IMR-90 (cell line): ENCODE measurements around the gene COL2A1. TPM values are rescaled to one million over a fixed set of nuclear protein-coding genes. Genes with fewer than 3 reads are reported as not detected.

Experiments
- ATAC-seq: fragments of 200-7000 bp; cut with Tn5 transposase; 2 replicates; pipeline ENCODE4 v1.9.1; 2020; ENCODE audit warnings: low read depth, mild to moderate bottlenecking, moderate library complexity
- BruUV-seq: library from RNA; stranded (reverse); fragments of 400-500 nt; replicated peaks from 2 replicates; lab custom pipeline; 2021; lab: Mats Ljungman, UMichigan
- CTCF ChIA-PET: fragments of 300-600 bp; formaldehyde crosslinking; extraction: SDS; loops from one replicate; lab custom pipeline; 2021; ENCODE audit warnings: antibody characterized with exemption; lab: Yijun Ruan, JAX
- POLR2A ChIA-PET: fragments of 300-600 bp; sonication (Branson Sonifier 250); formaldehyde crosslinking; loops from one replicate; lab custom pipeline; 2022; ENCODE audit warnings: antibody characterized with exemption; ENCODE audit not compliant: unreplicated experiment; lab: Charles Lee
- DNase-seq: peaks from one replicate; pipeline ENCODE4 v3.0.0; 2013
- H2AFZ ChIP-seq: replicated peaks from 2 replicates; pipeline ENCODE3; 2013; ENCODE audit warnings: low read length, mild to moderate bottlenecking; ENCODE audit not compliant: poor library complexity
- H2AK5ac ChIP-seq: 2 replicates; pipeline ENCODE4 v1.6.1; 2013; ENCODE audit warnings: low read depth, low read length, inconsistent platforms
- H2AK9ac ChIP-seq: replicated peaks from 2 replicates; pipeline ENCODE3; 2013; ENCODE audit warnings: mild to moderate bottlenecking, low read depth, low read length, moderate library complexity; ENCODE audit not compliant: poor library complexity
- H2BK120ac ChIP-seq: 2 replicates; pipeline ENCODE4 v1.6.1; 2013; ENCODE audit warnings: low read depth, low read length, inconsistent platforms
- H2BK15ac ChIP-seq: 3 replicates; pipeline ENCODE4 v1.6.1; 2013; ENCODE audit warnings: low read depth, low read length, inconsistent platforms
- H2BK20ac ChIP-seq: 2 replicates; pipeline ENCODE4 v1.6.1; 2013; ENCODE audit warnings: low read depth, mild to moderate bottlenecking, inconsistent platforms, low read length, moderate library complexity
- H2BK5ac ChIP-seq: 2 replicates; pipeline ENCODE4 v1.6.1; 2013; ENCODE audit warnings: mild to moderate bottlenecking, low read depth, low read length, inconsistent platforms; ENCODE audit not compliant: poor library complexity, severe bottlenecking
- H3K14ac ChIP-seq: replicated peaks from 2 replicates; pipeline ENCODE4 v1.6.1; 2013; ENCODE audit warnings: low read depth, low read length, inconsistent platforms
- H3K18ac ChIP-seq: 2 replicates; pipeline ENCODE4 v1.6.1; 2013; ENCODE audit warnings: low read depth, low read length, control low read depth
- H3K23ac ChIP-seq: 2 replicates; pipeline ENCODE4 v1.6.1; 2013; ENCODE audit warnings: low read depth, low read length, inconsistent platforms
- H3K27ac ChIP-seq: 2 replicates; pipeline ENCODE4 v1.5.1; 2013; ENCODE audit warnings: mild to moderate bottlenecking, control low read depth, low read length; ENCODE audit not compliant: insufficient read depth
- H3K27me3 ChIP-seq: 2 replicates; pipeline ENCODE4 v1.6.1; 2013; ENCODE audit warnings: low read length; ENCODE audit not compliant: control insufficient read depth, insufficient read depth
- H3K36me3 ChIP-seq: 2 replicates; pipeline ENCODE4 v1.6.1; 2013; ENCODE audit warnings: low read length, mixed read lengths; ENCODE audit not compliant: control insufficient read depth, insufficient read depth
- H3K4ac ChIP-seq: 2 replicates; pipeline ENCODE4 v1.6.1; 2013; ENCODE audit warnings: low read depth, low read length, inconsistent platforms
- H3K4me1 ChIP-seq: 2 replicates; pipeline ENCODE4 v1.6.1; 2013; ENCODE audit warnings: low read length, mixed read lengths; ENCODE audit not compliant: control insufficient read depth, insufficient read depth
- H3K4me2 ChIP-seq: 2 replicates; pipeline ENCODE4 v1.6.1; 2013; ENCODE audit warnings: low read depth, mild to moderate bottlenecking, control low read depth, low read length, moderate library complexity
- H3K4me3 ChIP-seq: 2 replicates; pipeline ENCODE4 v1.5.1; 2013; ENCODE audit warnings: low read depth, mild to moderate bottlenecking, control low read depth, low read length, moderate library complexity; ENCODE audit not compliant: insufficient read depth
- H3K56ac ChIP-seq: 2 replicates; pipeline ENCODE4 v1.6.1; 2013; ENCODE audit warnings: low read length, inconsistent platforms; ENCODE audit not compliant: insufficient read depth; ENCODE audit errors: extremely low read depth
- H3K79me1 ChIP-seq, 2 experiments: 2 replicates each; pipeline ENCODE4 v1.6.1; 2013; ENCODE audit warnings: low read length in 2 of 2, inconsistent platforms in 1 of 2, low read depth in 1 of 2
- H3K9ac ChIP-seq: 2 replicates; pipeline ENCODE4 v1.6.1; 2013; ENCODE audit warnings: low read depth, low read length, control low read depth
- H3K9me1 ChIP-seq: 2 replicates; pipeline ENCODE4 v1.6.1; 2013; ENCODE audit warnings: low read length, inconsistent platforms; ENCODE audit not compliant: insufficient read depth
- H3K9me3 ChIP-seq: 2 replicates; pipeline ENCODE4 v1.6.1; 2013; ENCODE audit warnings: low read length; ENCODE audit not compliant: control insufficient read depth, insufficient read depth
- H4K20me1 ChIP-seq: 2 replicates; pipeline ENCODE4 v1.6.1; 2013; ENCODE audit warnings: low read length, inconsistent platforms; ENCODE audit not compliant: insufficient read depth
- H4K5ac ChIP-seq: 2 replicates; pipeline ENCODE4 v1.6.1; 2013; ENCODE audit warnings: mild to moderate bottlenecking, low read depth, low read length, control low read depth
- H4K8ac ChIP-seq, 2 experiments: 2 replicates each; pipeline ENCODE4 v1.6.1; 2013; ENCODE audit warnings: low read depth in 2 of 2, low read length in 2 of 2, control low read depth in 1 of 2, inconsistent platforms in 1 of 2
- H4K91ac ChIP-seq: 2 replicates; pipeline ENCODE4 v1.6.1; 2013; ENCODE audit warnings: low read depth, low read length, inconsistent platforms; ENCODE audit not compliant: insufficient read depth
- BHLHE40 ChIP-seq: fragments of 150-350 bp; IDR thresholded peaks from 2 replicates; pipeline ENCODE4 v1.6.1; 2016; ENCODE audit warnings: mild to moderate bottlenecking, low read depth, low read length
- CEBPB ChIP-seq: IDR thresholded peaks from 2 replicates; pipeline ENCODE4 v1.6.1; 2012; ENCODE audit warnings: low read depth, low read length, improper control_type of control experiment
- CHD1 ChIP-seq: IDR thresholded peaks from 2 replicates; pipeline ENCODE4 v1.6.1; 2012; ENCODE audit warnings: low read depth, low read length, improper control_type of control experiment
- FOS ChIP-seq: fragments of 150-350 bp; IDR thresholded peaks from 2 replicates; pipeline ENCODE4 v1.6.1; 2016; ENCODE audit warnings: low read depth, low read length
- MAFK ChIP-seq: IDR thresholded peaks from 2 replicates; pipeline ENCODE4 v1.6.1; 2012; ENCODE audit warnings: low read depth, low read length, improper control_type of control experiment
- MAZ ChIP-seq: IDR thresholded peaks from 2 replicates; pipeline ENCODE4 v1.6.1; 2012; ENCODE audit warnings: low read depth, mild to moderate bottlenecking, low read length, improper control_type of control experiment, moderate library complexity, borderline replicate concordance
- MXI1 ChIP-seq: IDR thresholded peaks from 2 replicates; pipeline ENCODE4 v1.6.1; 2012; ENCODE audit warnings: low read depth, mild to moderate bottlenecking, low read length, moderate library complexity, borderline replicate concordance
- NFE2L2 ChIP-seq: fragments of 150-350 bp; IDR thresholded peaks from 2 replicates; pipeline ENCODE4 v1.6.1; 2016; ENCODE audit warnings: low read depth, mild to moderate bottlenecking, low read length
- POLR2A ChIP-seq: IDR thresholded peaks from 2 replicates; pipeline ENCODE4 v1.6.1; 2012; ENCODE audit warnings: mild to moderate bottlenecking, low read depth, low read length
- RAD21 ChIP-seq: IDR thresholded peaks from 2 replicates; pipeline ENCODE4 v1.6.1; 2012; ENCODE audit warnings: low read length, improper control_type of control experiment
- RCOR1 ChIP-seq: IDR thresholded peaks from 2 replicates; pipeline ENCODE4 v1.6.1; 2012; ENCODE audit warnings: mild to moderate bottlenecking, low read length, improper control_type of control experiment; ENCODE audit not compliant: insufficient replicate concordance
- RFX5 ChIP-seq: IDR thresholded peaks from 2 replicates; pipeline ENCODE4 v1.8.0; 2012; ENCODE audit warnings: low read depth, mild to moderate bottlenecking, low read length, moderate library complexity
- SMC3 ChIP-seq: fragments of 150-350 bp; IDR thresholded peaks from 2 replicates; pipeline ENCODE4 v1.6.1; 2016; ENCODE audit warnings: low read depth, mild to moderate bottlenecking, antibody characterized with exemption, low read length, moderate library complexity
- WGBS, 2 experiments: methylation state at CpG; one replicate each; pipeline versions ENCODE4 v1.1.5 to v1.1.7; 2013; ENCODE audit warnings: missing lambda C conversion rate in 2 of 2; ENCODE audit not compliant: insufficient read length in 1 of 2; ENCODE audit errors: extremely low coverage in 2 of 2; 5-methylcytosine and 5-hydroxymethylcytosine counted together
- dilution Hi-C: fragments of 300-500 bp; cut with HindIII; formaldehyde crosslinking; loops from one replicate; pipeline ENCODE4 v1.14.3; 2018; ENCODE audit warnings: low sequenced_read_pairs; ENCODE audit not compliant: unreplicated experiment
- in situ Hi-C: fragments of 300-500 bp; cut with MboI; formaldehyde crosslinking; loops from 3 replicates; pipeline ENCODE4 v1.14.3; 2019; ENCODE audit warnings: low sequenced_read_pairs, inconsistent platforms, mixed read lengths
- intact Hi-C: fragments of 100-400 bp; cut with micrococcal nuclease; formaldehyde crosslinking; loops from 2 replicates; pipeline ENCODE4 v1.10.0; 2022
- polyA plus RNA-seq, 3 experiments: library from polyadenylated mRNA; depleted of rRNA; stranded (reverse); fragments of >200 nt; gene quantifications; 2 replicates each; pipeline ENCODE4 v1.2.3, GENCODE V29; 2012; ENCODE audit warnings: low replicate concordance in 1 of 3
- total RNA-seq: library from RNA; depleted of rRNA; stranded (reverse); fragments of >200 nt; gene quantifications from 2 replicates; pipeline ENCODE4 v1.2.3, GENCODE V29; 2012
- TF ChIP-seq, protein P1 (sequence below): conservative IDR thresholded peaks from 2 replicates; pipeline ENCODE4 v1.5.1; 2012; ENCODE audit warnings: mild to moderate bottlenecking, low read depth, low read length, improper control_type of control experiment
- TF ChIP-seq, protein P2 (sequence below): fragments of 150-350 bp; IDR thresholded peaks from 2 replicates; pipeline ENCODE4 v1.6.1; 2016; ENCODE audit warnings: low read depth, mild to moderate bottlenecking, low read length, moderate library complexity, borderline replicate concordance
- TF ChIP-seq, protein P3 (sequence below): fragments of 150-350 bp; IDR thresholded peaks from 2 replicates; pipeline ENCODE4 v1.6.1; 2017; ENCODE audit warnings: mild to moderate bottlenecking, antibody characterized with exemption, low read length, low read depth

Gene COL2A1
- total and polyA plus RNA-seq, 2 of the 4 experiments (the other 2 are of a cell fraction) = 0.05 TPM; not detected in 1

DNA sequence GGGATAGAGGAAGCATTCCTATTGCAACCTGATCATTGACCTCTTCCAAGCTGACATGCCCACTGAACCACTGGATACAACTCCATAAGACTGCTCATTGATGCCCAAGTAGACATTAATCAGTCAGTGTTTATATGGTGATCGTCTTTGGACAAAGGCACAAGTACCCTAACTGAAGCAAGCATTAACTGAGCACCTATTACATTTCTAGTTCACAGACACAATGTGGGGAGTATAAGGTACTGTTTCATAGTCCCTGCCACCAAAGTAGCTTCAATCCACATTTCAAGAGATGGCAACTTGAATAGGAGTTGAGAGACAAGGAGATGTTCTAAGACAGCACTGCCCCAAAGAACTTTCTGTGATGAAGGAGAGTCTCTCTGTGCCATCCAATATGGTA is 10.9 kb upstream of the COL2A1 start:
- no CpG with 5 or more reads among the region's 1 CpG for WGBS, 2 experiments
- intact Hi-C loops = no loop called here
- no peaks in the 10 kb centered on the region for H4K20me1 ChIP-seq
- dilution Hi-C loops = no loop called here
- ATAC-seq = no peak
- no peaks in the 10 kb centered on the region for H3K79me1 ChIP-seq
- no peak overlapping the region for H3K23ac ChIP-seq
- no peak for DNase-seq
- H2AK9ac ChIP-seq = no peak overlapping the region
- ChIA-PET POLR2A (no interaction called here), CTCF (no interaction called here)
- H3K9me1 ChIP-seq = no peaks in the 10 kb centered on the region
- in situ Hi-C loops = no loop called here
- no peak overlapping the region for H3K4ac ChIP-seq
- no peak overlapping the region for H3K9ac ChIP-seq
- H2AFZ ChIP-seq = no peak overlapping the region
- H4K91ac ChIP-seq = no peak overlapping the region
- no peak overlapping the region for H3K4me3 ChIP-seq
- H3K18ac ChIP-seq = no peak overlapping the region
- no peak overlapping the region for H2AK5ac ChIP-seq
- no peak overlapping the region for H3K14ac ChIP-seq
- H3K36me3 ChIP-seq = no peaks in the 10 kb centered on the region
- H3K9me3 ChIP-seq = no peaks in the 10 kb centered on the region
- H3K27me3 ChIP-seq = peaks cover 72% of the 10 kb centered on the region
- H2BK20ac ChIP-seq = no peak overlapping the region
- H3K4me2 ChIP-seq = no peak overlapping the region
- no peak overlapping the region for H2BK120ac ChIP-seq
- H4K5ac ChIP-seq = no peak overlapping the region
- TF ChIP-seq CEBPB = no peak
- no peak for TF ChIP-seq BHLHE40
- TF ChIP-seq, protein P1, sequence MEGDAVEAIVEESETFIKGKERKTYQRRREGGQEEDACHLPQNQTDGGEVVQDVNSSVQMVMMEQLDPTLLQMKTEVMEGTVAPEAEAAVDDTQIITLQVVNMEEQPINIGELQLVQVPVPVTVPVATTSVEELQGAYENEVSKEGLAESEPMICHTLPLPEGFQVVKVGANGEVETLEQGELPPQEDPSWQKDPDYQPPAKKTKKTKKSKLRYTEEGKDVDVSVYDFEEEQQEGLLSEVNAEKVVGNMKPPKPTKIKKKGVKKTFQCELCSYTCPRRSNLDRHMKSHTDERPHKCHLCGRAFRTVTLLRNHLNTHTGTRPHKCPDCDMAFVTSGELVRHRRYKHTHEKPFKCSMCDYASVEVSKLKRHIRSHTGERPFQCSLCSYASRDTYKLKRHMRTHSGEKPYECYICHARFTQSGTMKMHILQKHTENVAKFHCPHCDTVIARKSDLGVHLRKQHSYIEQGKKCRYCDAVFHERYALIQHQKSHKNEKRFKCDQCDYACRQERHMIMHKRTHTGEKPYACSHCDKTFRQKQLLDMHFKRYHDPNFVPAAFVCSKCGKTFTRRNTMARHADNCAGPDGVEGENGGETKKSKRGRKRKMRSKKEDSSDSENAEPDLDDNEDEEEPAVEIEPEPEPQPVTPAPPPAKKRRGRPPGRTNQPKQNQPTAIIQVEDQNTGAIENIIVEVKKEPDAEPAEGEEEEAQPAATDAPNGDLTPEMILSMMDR = no peak
- TF ChIP-seq FOS = no peak
- no peak for TF ChIP-seq RFX5
- TF ChIP-seq, protein P2, sequence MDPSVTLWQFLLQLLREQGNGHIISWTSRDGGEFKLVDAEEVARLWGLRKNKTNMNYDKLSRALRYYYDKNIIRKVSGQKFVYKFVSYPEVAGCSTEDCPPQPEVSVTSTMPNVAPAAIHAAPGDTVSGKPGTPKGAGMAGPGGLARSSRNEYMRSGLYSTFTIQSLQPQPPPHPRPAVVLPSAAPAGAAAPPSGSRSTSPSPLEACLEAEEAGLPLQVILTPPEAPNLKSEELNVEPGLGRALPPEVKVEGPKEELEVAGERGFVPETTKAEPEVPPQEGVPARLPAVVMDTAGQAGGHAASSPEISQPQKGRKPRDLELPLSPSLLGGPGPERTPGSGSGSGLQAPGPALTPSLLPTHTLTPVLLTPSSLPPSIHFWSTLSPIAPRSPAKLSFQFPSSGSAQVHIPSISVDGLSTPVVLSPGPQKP = no peak
- no peak for TF ChIP-seq NFE2L2
- no peak for TF ChIP-seq MAFK
- no peak for TF ChIP-seq MAZ
- TF ChIP-seq RAD21 = no peak
- TF ChIP-seq SMC3 = no peak
- TF ChIP-seq RCOR1 = no peak
- no peak for TF ChIP-seq CHD1
- TF ChIP-seq POLR2A = no peak
- TF ChIP-seq, protein P3, sequence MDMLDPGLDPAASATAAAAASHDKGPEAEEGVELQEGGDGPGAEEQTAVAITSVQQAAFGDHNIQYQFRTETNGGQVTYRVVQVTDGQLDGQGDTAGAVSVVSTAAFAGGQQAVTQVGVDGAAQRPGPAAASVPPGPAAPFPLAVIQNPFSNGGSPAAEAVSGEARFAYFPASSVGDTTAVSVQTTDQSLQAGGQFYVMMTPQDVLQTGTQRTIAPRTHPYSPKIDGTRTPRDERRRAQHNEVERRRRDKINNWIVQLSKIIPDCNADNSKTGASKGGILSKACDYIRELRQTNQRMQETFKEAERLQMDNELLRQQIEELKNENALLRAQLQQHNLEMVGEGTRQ = no peak
- TF ChIP-seq MXI1 = no peak
- no peak overlapping the region for H4K8ac ChIP-seq
- H2BK5ac ChIP-seq = no peak overlapping the region
- no peak overlapping the region for H3K56ac ChIP-seq
- no peak overlapping the region for H2BK15ac ChIP-seq
- no TSS peak for BruUV-seq
- H3K27ac ChIP-seq = no peak overlapping the region
- no peaks in the 10 kb centered on the region for H3K4me1 ChIP-seq
